ENCODE results near the gene OSBPL10. TPM values are rescaled to one million over a fixed set of nuclear protein-coding genes. Genes with fewer than 3 reads are reported as not detected.

Gene OSBPL10
- total and polyA plus RNA-seq, 2 of the 4 experiments (the other 2 are of a cell fraction), result 9.5 to 10.1 TPM

GRCh38 chr3:32021155-32021554 lies 40.1 kb upstream of the OSBPL10 start:
- intact Hi-C loops (cut with micrococcal nuclease), result no loop called here
- no CpG with 5 or more reads among the region's 7 CpGs for WGBS, 2 experiments (ENCODE audit: extremely low coverage in 2 of 2, insufficient read length in 1 of 2)
- Histone ChIP-seq H3K56ac (ENCODE audit: extremely low read depth, insufficient read depth, low read length) (no peak overlapping the region), H3K4me2 (ENCODE audit: low read depth, low read length) (no peak overlapping the region), H3K18ac (ENCODE audit: low read depth, low read length) (no peak overlapping the region), H3K27me3 (ENCODE audit: control insufficient read depth, insufficient read depth, low read length) (peaks cover 2% of the 10 kb centered on the region; the same call in 1 of the 2 replicates), H2AK9ac (replicated peaks; ENCODE audit: low read depth, low read length, poor library complexity) (no peak overlapping the region), H3K23ac (ENCODE audit: low read depth, low read length) (no peak overlapping the region), H3K9me3 (ENCODE audit: control insufficient read depth, insufficient read depth, low read length) (no peaks in the 10 kb centered on the region), H3K14ac (replicated peaks; ENCODE audit: low read depth, low read length) (no peak overlapping the region), H2BK120ac (ENCODE audit: low read depth, low read length) (no peak overlapping the region), H4K5ac (ENCODE audit: low read depth, low read length) (no peak overlapping the region), H4K8ac (ENCODE audit: low read depth in 2 of 2, low read length in 2 of 2) (no peak overlapping the region), H3K4me3 (ENCODE audit: insufficient read depth, low read depth, low read length) (no peak overlapping the region), H2BK5ac (ENCODE audit: low read depth, low read length, poor library complexity, severe bottlenecking) (no peak overlapping the region), H3K4ac (ENCODE audit: low read depth, low read length) (no peak overlapping the region), H3K79me1 (ENCODE audit: low read depth in 1 of 2, low read length in 2 of 2) (no peaks in the 10 kb centered on the region), H3K9me1 (ENCODE audit: insufficient read depth, low read length) (no peaks in the 10 kb centered on the region), H2BK20ac (ENCODE audit: low read depth, low read length) (no peak overlapping the region), H3K36me3 (ENCODE audit: control insufficient read depth, insufficient read depth, low read length) (no peaks in the 10 kb centered on the region), H4K20me1 (ENCODE audit: insufficient read depth, low read length) (no peaks in the 10 kb centered on the region), H2BK15ac (ENCODE audit: low read depth, low read length) (no peak overlapping the region), H3K27ac (ENCODE audit: insufficient read depth, low read length) (no peak overlapping the region), H3K4me1 (ENCODE audit: control insufficient read depth, insufficient read depth, low read length) (peaks cover 5% of the 10 kb centered on the region; the same call in 1 of the 2 replicates), H3K9ac (ENCODE audit: low read depth, low read length) (no peak overlapping the region), H2AK5ac (ENCODE audit: low read depth, low read length) (no peak overlapping the region), H2AFZ (replicated peaks; ENCODE audit: low read length, poor library complexity) (no peak overlapping the region), H4K91ac (ENCODE audit: insufficient read depth, low read depth, low read length) (no peak overlapping the region)
- DNase-seq, result no peak
- in situ Hi-C loops (cut with MboI; ENCODE audit: low sequenced_read_pairs), result no loop called here
- ChIA-PET CTCF (interaction anchor here (1.0 kb wide), 1 partner anchor 123 kb away, joined by 3 read pairs; no protein-coding TSS in a partner anchor), POLR2A (ENCODE audit: unreplicated experiment) (no interaction called here)
- TF ChIP-seq, protein P1, sequence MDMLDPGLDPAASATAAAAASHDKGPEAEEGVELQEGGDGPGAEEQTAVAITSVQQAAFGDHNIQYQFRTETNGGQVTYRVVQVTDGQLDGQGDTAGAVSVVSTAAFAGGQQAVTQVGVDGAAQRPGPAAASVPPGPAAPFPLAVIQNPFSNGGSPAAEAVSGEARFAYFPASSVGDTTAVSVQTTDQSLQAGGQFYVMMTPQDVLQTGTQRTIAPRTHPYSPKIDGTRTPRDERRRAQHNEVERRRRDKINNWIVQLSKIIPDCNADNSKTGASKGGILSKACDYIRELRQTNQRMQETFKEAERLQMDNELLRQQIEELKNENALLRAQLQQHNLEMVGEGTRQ (IDR thresholded peaks at IDR 0.05; ENCODE audit: low read depth, low read length), result no peak
- no peak for TF ChIP-seq POLR2A (IDR thresholded peaks at IDR 0.05; ENCODE audit: low read depth, low read length)
- TF ChIP-seq CEBPB (IDR thresholded peaks at IDR 0.05; ENCODE audit: low read depth, low read length), result no peak
- TF ChIP-seq RFX5 (IDR thresholded peaks at IDR 0.05; ENCODE audit: low read depth, low read length), result no peak
- TF ChIP-seq FOS (IDR thresholded peaks at IDR 0.05; ENCODE audit: low read depth, low read length), result no peak
- TF ChIP-seq CHD1 (IDR thresholded peaks at IDR 0.05; ENCODE audit: low read depth, low read length), result no peak
- ATAC-seq (ENCODE audit: low read depth), result no peak
- dilution Hi-C loops (cut with HindIII; ENCODE audit: low sequenced_read_pairs, unreplicated experiment), result no loop called here
- BruUV-seq (replicated peaks), result no TSS peak
